Kidney (tissue), 22 donors: Measurements from ENCODE around the gene ABLIM2. TPM values are rescaled to one million over a fixed set of nuclear protein-coding genes. Genes with fewer than 3 reads are reported as not detected.
A peak's percentile ranks its signal among the peaks of the same experiment; 100 is the strongest.

Experiments used
- DNase-seq, 5 donors: peaks; one replicate each; pipeline ENCODE4 v3.0.0-alpha.2; 2013 to 2020
- FAIRE-seq: peaks from 2 replicates; lab custom pipeline; 2012; peaks lifted over from hg19 to GRCh38; lab: Jason Lieb, UNC
- H3K27ac ChIP-seq, 2 donors: one replicate each; pipeline ENCODE4 v1.7.0; 2013; ENCODE audit warnings: low read depth in 2 of 2, low read length in 2 of 2, inconsistent platforms in 1 of 2
- H3K27me3 ChIP-seq: one replicate; pipeline ENCODE4 v1.7.1; 2013; ENCODE audit warnings: low read length, inconsistent platforms; ENCODE audit not compliant: control insufficient read depth, insufficient read depth
- H3K36me3 ChIP-seq, 3 donors: one replicate each; pipeline versions ENCODE4 v1.7.0 to v1.7.1; 2013; ENCODE audit warnings: low read length in 3 of 3, control low read depth in 1 of 3, inconsistent platforms in 1 of 3; ENCODE audit not compliant: insufficient read depth in 3 of 3, control insufficient read depth in 2 of 3
- H3K4me1 ChIP-seq, 3 donors: one replicate each; pipeline versions ENCODE4 v1.7.0 to v1.7.1; 2013; ENCODE audit warnings: low read length in 3 of 3, inconsistent platforms in 1 of 3, low read depth in 1 of 3; ENCODE audit not compliant: control insufficient read depth in 2 of 3, insufficient read depth in 2 of 3
- H3K4me3 ChIP-seq, 3 donors: one replicate each; pipeline versions ENCODE4 v1.7.0 to v1.8.1; 2013; ENCODE audit warnings: low read length in 3 of 3, control low read depth in 1 of 3, inconsistent platforms in 1 of 3
- H3K9ac ChIP-seq, 3 donors: one replicate each; pipeline versions ENCODE4 v1.7.0 to v1.7.1; 2013; ENCODE audit warnings: low read length in 3 of 3, control low read depth in 1 of 3, inconsistent platforms in 1 of 3
- H3K9me3 ChIP-seq, 3 donors: one replicate each; pipeline versions ENCODE4 v1.7.0 to v1.7.1; 2013; ENCODE audit warnings: low read length in 3 of 3, control low read depth in 1 of 3, inconsistent platforms in 1 of 3; ENCODE audit not compliant: control insufficient read depth in 2 of 3, insufficient read depth in 1 of 3
- intact Hi-C: fragments of 100-400 bp; cut with DNase I; formaldehyde crosslinking; loops from one replicate; pipeline ENCODE4 v1.11.1; 2022
- long read RNA-seq, 10 donors: library from polyadenylated mRNA in 1 of 10; unstranded in 1 of 10; transcript quantifications; one replicate each; pipeline ENCODE4 v2.0.0 and lab custom pipeline, GENCODE V29; 2021 to 2026
- polyA plus RNA-seq: library from polyadenylated mRNA; stranded (reverse); fragments of 350-450 nt; fragmentation: Illumina TruSeq; extraction: RNeasy Lipid Tissue Mini Kit (QIAGEN cat#74804); gene quantifications from one replicate; pipeline ENCODE4 v1.2.3, GENCODE V29; 2014; ENCODE audit warnings: low read depth, low replicate concordance; ENCODE audit not compliant: insufficient read depth
- total RNA-seq: library from RNA; stranded (reverse); fragmentation: NEBNext Ultra II Directional; extraction: Animal tissue kit (Norgen Biotek cat#: 25700); gene quantifications from one replicate; pipeline ENCODE4 v1.2.1, GENCODE V29; 2021
- TF ChIP-seq, protein P1 (sequence below): IDR thresholded peaks from 3 replicates; pipeline ENCODE4 v1.5.1; 2012; ENCODE audit warnings: mild to moderate bottlenecking, moderate library complexity, borderline replicate concordance; ENCODE audit not compliant: insufficient read depth; ENCODE audit errors: extremely low read depth
- donor health status: control.
- donor health status: control.
- donor health status: control.
- donor health status: control.
- donor health status: control.
- donor health status: DM: yes; HTN: yes; CAD: no.
- donor health status: Normal renal cell carcinoma (clear cell type).

Gene ABLIM2
- 23.3 TPM for total RNA-seq
- 9.5 TPM for polyA plus RNA-seq
- long read RNA-seq, donor 1 = 0 reads
- long read RNA-seq, donor 2 = 0 reads
- long read RNA-seq, donor 3 = 0 reads
- long read RNA-seq, donor 4 = 0 reads
- long read RNA-seq, donor 5 = 0 reads
- long read RNA-seq, donor 6, partial matches to known transcripts = 0 of 1 reads
- long read RNA-seq, donor 6, other reads (novel, unspliced or antisense) = 0 of 1 reads
- long read RNA-seq, donor 7, partial matches to known transcripts = 3 of 6 reads
- long read RNA-seq, donor 7, other reads (novel, unspliced or antisense) = 1 of 6 reads
- long read RNA-seq, donor 8, partial matches to known transcripts = 0 of 2 reads
- long read RNA-seq, donor 8, other reads (novel, unspliced or antisense) = 0 of 2 reads
- long read RNA-seq, donor 9 = 0 reads
- long read RNA-seq, donor 10, partial matches to known transcripts = 0 of 1 reads
- long read RNA-seq, donor 10, other reads (novel, unspliced or antisense) = 0 of 1 reads

DNA sequence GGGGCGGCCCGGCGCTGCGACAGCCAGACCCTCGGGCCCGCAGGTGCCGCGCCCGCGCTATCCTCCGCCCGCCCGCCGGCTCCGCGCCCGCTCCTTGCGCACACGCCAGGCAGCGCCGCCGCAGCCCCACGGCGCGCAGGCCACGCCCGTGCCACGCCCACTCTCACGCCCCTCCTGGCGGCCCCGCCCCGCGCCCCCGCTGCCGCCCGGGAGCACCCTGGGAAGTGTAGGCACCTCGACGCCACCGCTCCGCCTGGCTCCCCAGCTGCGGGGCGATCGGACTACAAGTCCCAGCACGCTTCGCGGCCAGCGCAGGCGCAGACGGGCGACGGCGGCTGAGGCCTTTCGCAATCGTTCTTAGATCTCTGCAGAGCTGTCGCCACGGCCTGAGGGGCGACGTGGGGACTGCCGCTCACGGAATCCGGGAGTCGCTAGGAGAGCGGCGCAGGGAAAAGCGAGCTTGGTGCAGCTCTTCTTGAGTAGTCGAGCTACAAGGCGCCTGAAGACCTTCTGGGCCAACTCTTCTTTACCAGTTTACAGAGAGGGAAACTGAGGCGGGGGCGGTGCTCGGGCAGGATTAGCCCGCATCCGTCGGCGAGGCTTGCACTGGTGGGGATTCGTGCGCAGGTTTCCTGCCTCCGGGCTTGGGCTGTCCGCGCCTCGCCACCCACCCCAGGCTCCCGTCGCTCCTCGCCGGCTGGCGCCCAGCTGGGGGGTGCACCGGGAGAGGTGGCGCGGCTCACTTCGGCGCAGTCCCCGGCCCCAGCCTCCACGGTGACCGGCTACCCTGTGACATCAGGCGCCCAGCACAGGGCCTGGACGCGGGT lies at the start of gene ABLIM2:
ABLIM2 (minus strand) TSS at position 104 of the 827 bp plus-strand sequence. CDS start 124 bp downstream, outside the sequence.
- TF ChIP-seq, protein P1, sequence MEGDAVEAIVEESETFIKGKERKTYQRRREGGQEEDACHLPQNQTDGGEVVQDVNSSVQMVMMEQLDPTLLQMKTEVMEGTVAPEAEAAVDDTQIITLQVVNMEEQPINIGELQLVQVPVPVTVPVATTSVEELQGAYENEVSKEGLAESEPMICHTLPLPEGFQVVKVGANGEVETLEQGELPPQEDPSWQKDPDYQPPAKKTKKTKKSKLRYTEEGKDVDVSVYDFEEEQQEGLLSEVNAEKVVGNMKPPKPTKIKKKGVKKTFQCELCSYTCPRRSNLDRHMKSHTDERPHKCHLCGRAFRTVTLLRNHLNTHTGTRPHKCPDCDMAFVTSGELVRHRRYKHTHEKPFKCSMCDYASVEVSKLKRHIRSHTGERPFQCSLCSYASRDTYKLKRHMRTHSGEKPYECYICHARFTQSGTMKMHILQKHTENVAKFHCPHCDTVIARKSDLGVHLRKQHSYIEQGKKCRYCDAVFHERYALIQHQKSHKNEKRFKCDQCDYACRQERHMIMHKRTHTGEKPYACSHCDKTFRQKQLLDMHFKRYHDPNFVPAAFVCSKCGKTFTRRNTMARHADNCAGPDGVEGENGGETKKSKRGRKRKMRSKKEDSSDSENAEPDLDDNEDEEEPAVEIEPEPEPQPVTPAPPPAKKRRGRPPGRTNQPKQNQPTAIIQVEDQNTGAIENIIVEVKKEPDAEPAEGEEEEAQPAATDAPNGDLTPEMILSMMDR = no peak
- peaks cover 4% of the 10 kb centered on the region for H3K27me3 ChIP-seq
- H3K9me3 ChIP-seq = no peaks in the 10 kb centered on the region
- intact Hi-C loops = no loop called here
- FAIRE-seq (no peak), DNase-seq (peak; percentile 98 to 100 (median 99))
- H3K4me3 ChIP-seq = peak within 1 kb of the TSS; percentile 69 to 95 (median 84)
- peak within 1 kb of the TSS; percentile 70 to 86 (median 71) for H3K9ac ChIP-seq
- H3K36me3 ChIP-seq = no peaks in the 10 kb centered on the region
- peaks cover 0 to 9% (median 6%) of the 10 kb centered on the region in 3 donors for H3K4me1 ChIP-seq
- H3K27ac ChIP-seq = no peak within 1 kb of the TSS

DNA sequence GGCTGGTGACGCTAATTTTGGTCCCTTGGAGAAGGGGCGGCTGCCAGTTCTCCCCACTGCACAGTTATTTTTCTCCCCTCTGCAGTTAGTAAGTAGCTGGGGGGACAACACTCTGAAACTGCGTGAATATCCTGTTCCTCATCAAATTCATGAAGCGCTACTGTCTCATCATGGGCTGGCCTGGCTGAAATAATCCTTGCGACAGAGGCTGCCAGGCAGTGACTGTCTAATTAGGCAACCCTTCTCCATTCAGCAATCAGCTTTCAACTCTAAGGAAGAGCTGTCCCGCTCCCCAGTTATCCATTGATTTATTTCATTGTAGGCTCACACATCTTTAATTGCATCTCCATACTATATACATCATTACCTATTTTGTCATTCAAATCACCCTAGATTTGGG lies 48.7 kb upstream of the ABLIM2 start:
- Histone ChIP-seq H3K9me3 (no peaks in the 10 kb centered on the region), H3K36me3 (peaks cover 0 to 16% (median 13%) of the 10 kb centered on the region in 3 donors), H3K27me3 (no peaks in the 10 kb centered on the region), H3K9ac (no peak overlapping the region), H3K4me1 (peaks cover 0 to 21% (median 9%) of the 10 kb centered on the region in 3 donors), H3K27ac (no peak overlapping the region), H3K4me3 (no peak overlapping the region)
- no peak for DNase-seq
- intact Hi-C loops = no loop called here
- TF ChIP-seq, protein P1 = no peak
- no peak for FAIRE-seq

DNA sequence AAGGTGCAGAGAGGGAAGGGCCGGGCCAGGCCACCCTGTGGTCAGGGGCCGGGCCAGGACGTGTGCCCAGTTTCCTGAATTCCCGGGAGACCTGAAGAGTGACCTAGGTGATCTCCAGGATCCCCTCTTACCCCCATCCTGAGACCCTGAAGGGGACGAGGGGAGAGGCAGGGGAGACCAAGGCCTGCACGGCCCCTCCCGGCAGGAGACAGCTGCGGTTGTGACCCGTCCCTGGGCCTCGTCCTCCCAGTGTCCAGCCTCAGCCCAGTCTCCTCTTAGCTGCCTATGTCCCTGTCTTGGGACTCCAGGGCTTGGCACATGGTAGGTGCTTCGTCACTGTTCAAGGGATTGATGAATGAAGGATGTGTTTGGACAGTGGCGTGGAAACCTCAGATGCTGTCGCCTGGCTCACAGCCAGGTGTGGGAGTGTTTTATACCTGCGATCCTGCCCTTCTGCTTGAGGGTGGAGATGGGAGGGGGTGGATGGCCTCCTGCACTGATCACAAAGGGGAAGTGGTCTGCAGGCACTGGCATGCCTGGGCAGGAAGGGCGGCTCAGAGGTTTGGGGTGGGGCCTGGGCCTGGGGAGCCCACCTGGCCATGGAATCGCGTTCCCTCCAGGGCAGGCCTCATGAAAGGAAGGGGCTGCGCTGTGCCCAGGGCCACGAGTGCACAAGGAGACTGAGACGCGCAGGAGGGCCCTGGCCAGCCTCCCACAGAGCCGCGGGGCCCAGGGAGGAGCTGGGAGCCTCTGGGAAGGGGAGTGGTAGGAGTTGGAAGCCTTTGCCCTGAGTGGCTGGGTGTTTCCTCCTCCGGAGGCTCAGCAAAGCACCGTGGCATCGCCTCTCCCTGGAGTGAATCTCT lies 47.4 kb upstream of the ABLIM2 start:
- Histone ChIP-seq H3K4me3 (no peak overlapping the region), H3K27me3 (no peaks in the 10 kb centered on the region), H3K36me3 (peaks cover 0 to 16% (median 13%) of the 10 kb centered on the region in 3 donors), H3K9ac (no peak overlapping the region), H3K4me1 (peaks cover 0 to 33% (median 10%) of the 10 kb centered on the region in 3 donors), H3K9me3 (no peaks in the 10 kb centered on the region), H3K27ac (no peak overlapping the region)
- intact Hi-C loops = no loop called here
- DNase-seq = no peak
- TF ChIP-seq, protein P1 = no peak
- no peak for FAIRE-seq
